HepG2 (cell line): ENCODE results near the gene CTU2. TPM values are rescaled to one million over a fixed set of nuclear protein-coding genes. Genes with fewer than 3 reads are reported as not detected.

Experiments used
- GTF3A ChIP-seq: sonication (generic); formaldehyde crosslinking; conservative IDR thresholded peaks from 2 replicates; pipeline ENCODE4 v1.4.0; 2020; ENCODE audit warnings: mild to moderate bottlenecking, missing genetic modification reagents
- HBP1 ChIP-seq: IDR thresholded peaks from 2 replicates; pipeline ENCODE4 v1.6.1; 2016; ENCODE audit warnings: low read depth, control low read depth
- HNRNPL ChIP-seq: fragments of 200-400 bp; formaldehyde crosslinking; IDR thresholded peaks from 2 replicates; pipeline ENCODE4 v1.6.1; 2017; ENCODE audit warnings: mild to moderate bottlenecking, low read depth, low read length
- NR2F6 ChIP-seq, 2 experiments: IDR thresholded peaks; 2 replicates each; pipeline ENCODE4 v1.6.1; 2016; ENCODE audit warnings: antibody characterized with exemption in 1 of 2, mild to moderate bottlenecking in 1 of 2
- PAX8 ChIP-seq: sonication (generic); formaldehyde crosslinking; IDR thresholded peaks from 2 replicates; pipeline ENCODE4 v1.8.0; 2022; ENCODE audit warnings: mild to moderate bottlenecking, missing genetic modification reagents, borderline replicate concordance
- PPARG ChIP-seq: conservative IDR thresholded peaks from 2 replicates; pipeline ENCODE4 v1.6.1; 2016; ENCODE audit warnings: missing biosample characterization, missing genetic modification reagents
- REST ChIP-seq, 2 experiments: IDR thresholded peaks; 2 replicates each; pipeline ENCODE4 v1.6.1; 2011 to 2012; ENCODE audit warnings: low read length in 2 of 2, borderline replicate concordance in 1 of 2, low read depth in 1 of 2, mild to moderate bottlenecking in 1 of 2, moderate library complexity in 1 of 2
- TBX2 ChIP-seq: sonication (generic); formaldehyde crosslinking; IDR thresholded peaks from 2 replicates; pipeline ENCODE4 v1.5.0; 2020; ENCODE audit warnings: missing genetic modification reagents, mild to moderate bottlenecking, borderline replicate concordance
- ZBTB20 ChIP-seq: sonication (generic); formaldehyde crosslinking; IDR thresholded peaks from 2 replicates; pipeline ENCODE4 v1.8.1; 2023; ENCODE audit warnings: missing genetic modification reagents, low read depth, mild to moderate bottlenecking, borderline replicate concordance
- ZNF383 ChIP-seq: sonication (generic); formaldehyde crosslinking; IDR thresholded peaks from 2 replicates; pipeline ENCODE4 v1.4.0; 2020; ENCODE audit warnings: missing genetic modification reagents, mild to moderate bottlenecking, borderline replicate concordance
- polyA plus RNA-seq, 8 experiments: library from polyadenylated mRNA; depleted of rRNA in 3 of 8; stranded (reverse) in 7 of 8; unstranded in 1 of 8; fragments of >200 nt; fragmentation: Illumina TruSeq in 4 of 8; extraction: Trizol in 4 of 8; gene quantifications; 2 replicates each; pipeline versions ENCODE4 v1.2.1 to v1.2.3, GENCODE V29; 2011 to 2016; ENCODE audit warnings: low read depth in 4 of 8, missing spikeins in 1 of 8, mixed read lengths in 1 of 8; ENCODE audit not compliant: insufficient read depth in 1 of 8
- total RNA-seq, 5 experiments: library from RNA; depleted of rRNA; stranded (reverse); fragments of >200 nt; fragmentation: Illumina TruSeq; extraction: Trizol; gene quantifications; 2 replicates each; pipeline ENCODE4 v1.2.3, GENCODE V29; 2016; ENCODE audit warnings: low read depth in 1 of 5
- TF ChIP-seq, protein P1 (sequence below): sonication (generic); formaldehyde crosslinking; IDR thresholded peaks from 2 replicates; pipeline ENCODE4 v1.5.1; 2020; ENCODE audit warnings: mild to moderate bottlenecking, missing genetic modification reagents, moderate library complexity
- TF ChIP-seq, protein P2 (sequence below): sonication (generic); formaldehyde crosslinking; IDR thresholded peaks from 2 replicates; pipeline ENCODE4 v1.4.0; 2020; ENCODE audit warnings: mild to moderate bottlenecking, missing genetic modification reagents
- TF ChIP-seq, protein P3 (sequence below): sonication (generic); formaldehyde crosslinking; IDR thresholded peaks from 2 replicates; pipeline ENCODE4 v1.5.1; 2020; ENCODE audit warnings: mild to moderate bottlenecking, missing genetic modification reagents, moderate library complexity

Gene CTU2
- total and polyA plus RNA-seq, 2 of the 13 experiments (the other 11 are each of a cell fraction or from before 2014, with no cell fraction given): 13.3 to 21.9 TPM

DNA sequence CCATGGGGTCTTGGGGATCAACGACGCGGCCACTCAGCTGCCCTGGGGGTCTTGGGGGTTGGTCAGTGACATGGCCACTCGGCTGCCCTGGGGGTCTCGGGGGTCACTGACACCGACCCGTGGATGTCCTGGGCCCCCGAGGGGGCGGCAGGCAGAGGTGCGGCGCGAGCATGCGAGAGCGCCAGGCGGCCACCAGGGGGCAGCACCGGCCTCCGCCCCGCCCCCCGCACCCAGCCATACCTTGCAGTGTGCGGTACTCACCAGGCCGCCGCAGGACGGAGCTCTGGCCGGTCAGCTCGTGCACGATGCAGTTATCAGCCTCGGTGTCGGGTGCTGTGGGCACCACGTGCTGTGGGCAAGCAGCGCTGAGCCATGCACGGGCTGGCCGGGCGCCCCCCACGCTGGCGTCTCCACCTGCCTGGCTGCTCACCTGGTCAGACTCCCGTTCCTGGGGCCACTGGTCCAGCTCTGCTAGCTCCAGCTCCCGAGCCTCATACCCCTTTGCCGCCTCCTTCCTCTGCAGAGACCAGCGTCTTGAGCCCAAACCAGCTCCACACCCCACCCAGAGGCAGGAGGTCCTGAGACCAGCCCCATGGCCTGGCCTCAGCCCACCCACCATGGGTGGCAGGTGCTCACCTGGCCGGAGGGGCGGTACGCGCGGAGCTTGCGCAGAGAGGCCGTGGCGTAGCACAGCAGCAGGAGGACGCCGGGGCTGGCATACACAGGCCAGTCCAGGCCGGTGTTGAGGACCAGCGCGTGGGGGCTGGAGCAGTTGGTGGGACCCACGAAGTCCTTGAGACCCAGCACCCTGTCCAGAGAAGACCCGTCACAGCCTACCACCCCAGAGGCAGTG, 31.2 kb downstream of the CTU2 start (continued):
- TF ChIP-seq REST (IDR thresholded peaks at IDR 0.05; ENCODE audit: borderline replicate concordance in 1 of 2, low read depth in 1 of 2, low read length in 2 of 2) (no peak), GTF3A (CRISPR knock-in tag) (peak; percentile 62; the same call in 1 of the 2 replicates), TBX2 (CRISPR knock-in tag) (0 out of 2 replicates have a peak, but pooled peaks have one; percentile 12), PAX8 (CRISPR knock-in tag) (peak; percentile 46; the same call in 1 of the 2 replicates), ZBTB20 (CRISPR knock-in tag) (no peak), HNRNPL (0 out of 2 replicates have a peak, but pooled peaks have one; percentile 56), NR2F6 (IDR thresholded peaks at IDR 0.05) (no peak), NR2F6 (CRISPR knock-in tag; IDR thresholded peaks at IDR 0.05) (0 out of 2 replicates have a peak, but pooled peaks have one; percentile 50), HBP1 (CRISPR knock-in tag) (no peak), PPARG (0 out of 2 replicates have a peak, but pooled peaks have one; percentile 31), ZNF383 (CRISPR knock-in tag) (no peak)
- TF ChIP-seq, protein P1, sequence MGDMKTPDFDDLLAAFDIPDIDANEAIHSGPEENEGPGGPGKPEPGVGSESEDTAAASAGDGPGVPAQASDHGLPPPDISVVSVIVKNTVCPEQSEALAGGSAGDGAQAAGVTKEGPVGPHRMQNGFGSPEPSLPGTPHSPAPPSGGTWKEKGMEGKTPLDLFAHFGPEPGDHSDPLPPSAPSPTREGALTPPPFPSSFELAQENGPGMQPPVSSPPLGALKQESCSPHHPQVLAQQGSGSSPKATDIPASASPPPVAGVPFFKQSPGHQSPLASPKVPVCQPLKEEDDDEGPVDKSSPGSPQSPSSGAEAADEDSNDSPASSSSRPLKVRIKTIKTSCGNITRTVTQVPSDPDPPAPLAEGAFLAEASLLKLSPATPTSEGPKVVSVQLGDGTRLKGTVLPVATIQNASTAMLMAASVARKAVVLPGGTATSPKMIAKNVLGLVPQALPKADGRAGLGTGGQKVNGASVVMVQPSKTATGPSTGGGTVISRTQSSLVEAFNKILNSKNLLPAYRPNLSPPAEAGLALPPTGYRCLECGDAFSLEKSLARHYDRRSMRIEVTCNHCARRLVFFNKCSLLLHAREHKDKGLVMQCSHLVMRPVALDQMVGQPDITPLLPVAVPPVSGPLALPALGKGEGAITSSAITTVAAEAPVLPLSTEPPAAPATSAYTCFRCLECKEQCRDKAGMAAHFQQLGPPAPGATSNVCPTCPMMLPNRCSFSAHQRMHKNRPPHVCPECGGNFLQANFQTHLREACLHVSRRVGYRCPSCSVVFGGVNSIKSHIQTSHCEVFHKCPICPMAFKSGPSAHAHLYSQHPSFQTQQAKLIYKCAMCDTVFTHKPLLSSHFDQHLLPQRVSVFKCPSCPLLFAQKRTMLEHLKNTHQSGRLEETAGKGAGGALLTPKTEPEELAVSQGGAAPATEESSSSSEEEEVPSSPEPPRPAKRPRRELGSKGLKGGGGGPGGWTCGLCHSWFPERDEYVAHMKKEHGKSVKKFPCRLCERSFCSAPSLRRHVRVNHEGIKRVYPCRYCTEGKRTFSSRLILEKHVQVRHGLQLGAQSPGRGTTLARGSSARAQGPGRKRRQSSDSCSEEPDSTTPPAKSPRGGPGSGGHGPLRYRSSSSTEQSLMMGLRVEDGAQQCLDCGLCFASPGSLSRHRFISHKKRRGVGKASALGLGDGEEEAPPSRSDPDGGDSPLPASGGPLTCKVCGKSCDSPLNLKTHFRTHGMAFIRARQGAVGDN: peak; percentile 86
- TF ChIP-seq, protein P2, sequence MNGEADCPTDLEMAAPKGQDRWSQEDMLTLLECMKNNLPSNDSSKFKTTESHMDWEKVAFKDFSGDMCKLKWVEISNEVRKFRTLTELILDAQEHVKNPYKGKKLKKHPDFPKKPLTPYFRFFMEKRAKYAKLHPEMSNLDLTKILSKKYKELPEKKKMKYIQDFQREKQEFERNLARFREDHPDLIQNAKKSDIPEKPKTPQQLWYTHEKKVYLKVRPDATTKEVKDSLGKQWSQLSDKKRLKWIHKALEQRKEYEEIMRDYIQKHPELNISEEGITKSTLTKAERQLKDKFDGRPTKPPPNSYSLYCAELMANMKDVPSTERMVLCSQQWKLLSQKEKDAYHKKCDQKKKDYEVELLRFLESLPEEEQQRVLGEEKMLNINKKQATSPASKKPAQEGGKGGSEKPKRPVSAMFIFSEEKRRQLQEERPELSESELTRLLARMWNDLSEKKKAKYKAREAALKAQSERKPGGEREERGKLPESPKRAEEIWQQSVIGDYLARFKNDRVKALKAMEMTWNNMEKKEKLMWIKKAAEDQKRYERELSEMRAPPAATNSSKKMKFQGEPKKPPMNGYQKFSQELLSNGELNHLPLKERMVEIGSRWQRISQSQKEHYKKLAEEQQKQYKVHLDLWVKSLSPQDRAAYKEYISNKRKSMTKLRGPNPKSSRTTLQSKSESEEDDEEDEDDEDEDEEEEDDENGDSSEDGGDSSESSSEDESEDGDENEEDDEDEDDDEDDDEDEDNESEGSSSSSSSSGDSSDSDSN (CRISPR knock-in tag): peak; percentile 51; the same call in 1 of the 2 replicates
- TF ChIP-seq, protein P3, sequence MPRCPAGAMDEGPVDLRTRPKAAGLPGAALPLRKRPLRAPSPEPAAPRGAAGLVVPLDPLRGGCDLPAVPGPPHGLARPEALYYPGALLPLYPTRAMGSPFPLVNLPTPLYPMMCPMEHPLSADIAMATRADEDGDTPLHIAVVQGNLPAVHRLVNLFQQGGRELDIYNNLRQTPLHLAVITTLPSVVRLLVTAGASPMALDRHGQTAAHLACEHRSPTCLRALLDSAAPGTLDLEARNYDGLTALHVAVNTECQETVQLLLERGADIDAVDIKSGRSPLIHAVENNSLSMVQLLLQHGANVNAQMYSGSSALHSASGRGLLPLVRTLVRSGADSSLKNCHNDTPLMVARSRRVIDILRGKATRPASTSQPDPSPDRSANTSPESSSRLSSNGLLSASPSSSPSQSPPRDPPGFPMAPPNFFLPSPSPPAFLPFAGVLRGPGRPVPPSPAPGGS: 0 out of 2 replicates have a peak, but pooled peaks have one; percentile 75
